Measurements from ENCODE around the gene CCDC93. TPM values are rescaled to one million over a fixed set of nuclear protein-coding genes. Genes with fewer than 3 reads are reported as not detected.

The CCDC93 gene
- total and polyA plus RNA-seq, 12 donors = 6.0 to 43.7 (median 29.4) TPM

DNA sequence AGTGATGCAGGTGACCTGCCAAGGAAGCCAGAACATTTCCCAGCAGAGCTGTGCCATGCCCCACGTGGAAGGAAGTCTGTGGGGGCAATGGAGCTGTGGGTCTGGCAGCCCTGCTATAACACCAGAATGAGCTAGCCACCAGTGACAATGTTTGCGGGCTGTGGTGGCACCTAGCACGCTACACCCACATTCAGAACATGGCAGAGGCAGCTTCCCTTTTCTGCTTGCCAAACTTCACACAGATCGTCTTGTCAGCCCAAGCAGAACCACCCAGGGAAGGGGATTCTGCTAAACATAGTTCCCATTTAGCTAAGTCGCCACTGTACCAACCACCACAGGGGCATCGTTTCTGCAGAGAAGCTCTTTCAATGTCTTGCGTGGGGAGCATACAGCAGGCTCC lies 27.0 kb upstream of the CCDC93 start:
- Histone ChIP-seq H3K4me1 (no peaks in the 10 kb centered on the region), H3K27me3 (peaks cover 0 to 78% (median 46%) of the 10 kb centered on the region in 7 donors), H3K27ac (no peak overlapping the region), H3K4me3 (no peak overlapping the region), H3K9me3 (peaks cover 0 to 12% (median 0%) of the 10 kb centered on the region in 11 donors), H3K36me3 (no peaks in the 10 kb centered on the region)
- no peak for DNase-seq
- WGBS, 2 donors = 78 to 81% methylated on average over 7 of the region's 7 CpGs
- intact Hi-C loops (cut with DNase I) = loop anchor here in 3 of 10 donors (10.0 kb wide), 3 partner anchors 144 to 824 kb away; no protein-coding TSS in a partner anchor
- no peak for ATAC-seq
- no peak for TF ChIP-seq CTCF (IDR thresholded peaks at IDR 0.05)

- intact Hi-C loops (cut with DNase I) = loop anchor here in 3 of 10 donors (2.0 to 5.0 kb wide), 3 partner anchors 825 to 832 kb away; no protein-coding TSS in a partner anchor
- H3K4me1 ChIP-seq = no peaks in the 10 kb centered on the region
- WGBS, 2 donors = 34 to 36% methylated on average over 4 of the region's 4 CpGs
- H3K27me3 ChIP-seq = peaks cover 0 to 54% (median 31%) of the 10 kb centered on the region in 7 donors
- H3K36me3 ChIP-seq = no peaks in the 10 kb centered on the region
- peak in 3 of 8 donors; percentile 34 to 57 (median 51) for ATAC-seq
- peaks cover 0 to 16% (median 0%) of the 10 kb centered on the region in 11 donors for H3K9me3 ChIP-seq
- H3K27ac ChIP-seq = no peak overlapping the region
- peak; percentile 48 to 83 (median 76) for TF ChIP-seq CTCF (IDR thresholded peaks at IDR 0.05)
- no peak overlapping the region for H3K4me3 ChIP-seq
- DNase-seq = no peak
Observed at GRCh38 chr2:118032169-118033013, 18.5 kb upstream of the CCDC93 start.

- H3K4me1 ChIP-seq = no peaks in the 10 kb centered on the region
- H3K4me3 ChIP-seq = no peak overlapping the region
- no peaks in the 10 kb centered on the region for H3K36me3 ChIP-seq
- no peak for TF ChIP-seq CTCF (IDR thresholded peaks at IDR 0.05)
- no peak overlapping the region for H3K27ac ChIP-seq
- ATAC-seq (no peak), DNase-seq (no peak)
- H3K9me3 ChIP-seq = peaks cover 0 to 16% (median 0%) of the 10 kb centered on the region in 11 donors
- intact Hi-C loops (cut with DNase I) = loop anchor here in 2 of 10 donors (5.0 kb wide), 2 partner anchors 826 to 831 kb away; no protein-coding TSS in a partner anchor
- H3K27me3 ChIP-seq = peaks cover 0 to 61% (median 33%) of the 10 kb centered on the region in 7 donors
Observed at GRCh38 chr2:118031566-118031965, 17.7 kb upstream of the CCDC93 start.

- no peak overlapping the region for H3K27ac ChIP-seq
- no peak overlapping the region for H3K4me3 ChIP-seq
- DNase-seq = no peak
- no peak for TF ChIP-seq CTCF (IDR thresholded peaks at IDR 0.05)
- intact Hi-C loops (cut with DNase I) = no loop called here
- 84 to 93% methylated on average over 6 of the region's 6 CpGs for WGBS, 2 donors
- H3K36me3 ChIP-seq = no peaks in the 10 kb centered on the region
- H3K9me3 ChIP-seq = no peaks in the 10 kb centered on the region
- H3K4me1 ChIP-seq = no peaks in the 10 kb centered on the region
- ATAC-seq = no peak
- peaks cover 0 to 47% (median 14%) of the 10 kb centered on the region in 7 donors for H3K27me3 ChIP-seq
Observed at GRCh38 chr2:118029025-118029424, 15.2 kb upstream of the CCDC93 start.

All from heart right ventricle (tissue), 16 donors.